Fibroblast of the aortic adventitia (primary cell): ENCODE results near the gene LIFR. TPM values are rescaled to one million over a fixed set of nuclear protein-coding genes. Genes with fewer than 3 reads are reported as not detected.
"Not testable (repeated sequence)": the region's sequence is repeated elsewhere in the genome, so short reads cannot be mapped to it uniquely, and the experiment has no call there.

Experiments used
- DNase-seq: peaks from one replicate; pipeline ENCODE4 v3.0.0-alpha.2; 2010; ENCODE audit warnings: low read depth
- H3K4me3 ChIP-seq: 2 replicates; pipeline ENCODE4 v1.5.1; 2011; ENCODE audit warnings: low read depth, mild to moderate bottlenecking, control low read depth, low read length, moderate library complexity
- total RNA-seq: library from RNA; depleted of rRNA; stranded (reverse); fragments of >200 nt; gene quantifications from 2 replicates; pipeline ENCODE4 v1.2.3, GENCODE V29; 2012; ENCODE audit warnings: low replicate concordance
- TF ChIP-seq, protein P1 (sequence below): IDR thresholded peaks from 2 replicates; pipeline ENCODE4 v1.5.1; 2011; ENCODE audit warnings: mild to moderate bottlenecking, low read length, control low read depth, inconsistent platforms; ENCODE audit not compliant: insufficient read depth

The LIFR gene
- total RNA-seq, 1 donor = 45.0 TPM

DNA sequence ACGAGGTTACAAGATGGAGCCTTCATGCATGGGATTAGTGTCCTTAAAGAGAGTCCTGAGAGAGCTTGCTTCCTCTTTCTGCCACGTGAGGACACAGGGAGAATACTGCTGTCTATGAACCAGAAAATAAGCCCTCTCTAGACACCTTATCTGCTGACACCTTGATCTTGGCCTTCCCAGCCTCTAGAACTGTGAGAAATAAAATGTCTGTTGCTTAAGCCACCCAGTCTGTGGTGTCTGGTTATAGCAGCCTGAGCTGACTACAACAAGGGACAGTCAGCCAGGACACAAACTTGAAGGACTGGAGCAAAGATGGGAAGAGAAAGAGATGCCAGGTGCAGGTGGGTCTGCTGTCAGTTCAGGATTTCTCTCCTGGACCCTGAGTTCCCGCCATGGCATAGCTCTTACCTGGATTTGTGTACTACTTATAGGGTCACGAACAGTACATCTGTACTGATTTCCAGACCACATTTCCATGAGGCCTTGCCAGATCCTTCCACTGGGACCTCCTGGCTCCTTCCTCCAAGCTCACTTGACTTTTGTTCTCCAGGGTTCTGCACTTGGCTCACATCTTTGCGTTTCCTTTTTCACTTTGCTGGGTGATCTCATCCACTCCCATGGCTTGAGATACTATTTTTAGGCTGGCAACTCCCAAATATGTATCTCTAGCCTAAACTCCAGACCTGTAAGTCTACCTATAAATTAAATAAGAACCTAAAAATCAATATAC is 44.9 kb upstream of the LIFR start:
- DNase-seq = peak; percentile 68
- H3K4me3 ChIP-seq = no peak overlapping the region
- TF ChIP-seq, protein P1, sequence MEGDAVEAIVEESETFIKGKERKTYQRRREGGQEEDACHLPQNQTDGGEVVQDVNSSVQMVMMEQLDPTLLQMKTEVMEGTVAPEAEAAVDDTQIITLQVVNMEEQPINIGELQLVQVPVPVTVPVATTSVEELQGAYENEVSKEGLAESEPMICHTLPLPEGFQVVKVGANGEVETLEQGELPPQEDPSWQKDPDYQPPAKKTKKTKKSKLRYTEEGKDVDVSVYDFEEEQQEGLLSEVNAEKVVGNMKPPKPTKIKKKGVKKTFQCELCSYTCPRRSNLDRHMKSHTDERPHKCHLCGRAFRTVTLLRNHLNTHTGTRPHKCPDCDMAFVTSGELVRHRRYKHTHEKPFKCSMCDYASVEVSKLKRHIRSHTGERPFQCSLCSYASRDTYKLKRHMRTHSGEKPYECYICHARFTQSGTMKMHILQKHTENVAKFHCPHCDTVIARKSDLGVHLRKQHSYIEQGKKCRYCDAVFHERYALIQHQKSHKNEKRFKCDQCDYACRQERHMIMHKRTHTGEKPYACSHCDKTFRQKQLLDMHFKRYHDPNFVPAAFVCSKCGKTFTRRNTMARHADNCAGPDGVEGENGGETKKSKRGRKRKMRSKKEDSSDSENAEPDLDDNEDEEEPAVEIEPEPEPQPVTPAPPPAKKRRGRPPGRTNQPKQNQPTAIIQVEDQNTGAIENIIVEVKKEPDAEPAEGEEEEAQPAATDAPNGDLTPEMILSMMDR = no peak

DNA sequence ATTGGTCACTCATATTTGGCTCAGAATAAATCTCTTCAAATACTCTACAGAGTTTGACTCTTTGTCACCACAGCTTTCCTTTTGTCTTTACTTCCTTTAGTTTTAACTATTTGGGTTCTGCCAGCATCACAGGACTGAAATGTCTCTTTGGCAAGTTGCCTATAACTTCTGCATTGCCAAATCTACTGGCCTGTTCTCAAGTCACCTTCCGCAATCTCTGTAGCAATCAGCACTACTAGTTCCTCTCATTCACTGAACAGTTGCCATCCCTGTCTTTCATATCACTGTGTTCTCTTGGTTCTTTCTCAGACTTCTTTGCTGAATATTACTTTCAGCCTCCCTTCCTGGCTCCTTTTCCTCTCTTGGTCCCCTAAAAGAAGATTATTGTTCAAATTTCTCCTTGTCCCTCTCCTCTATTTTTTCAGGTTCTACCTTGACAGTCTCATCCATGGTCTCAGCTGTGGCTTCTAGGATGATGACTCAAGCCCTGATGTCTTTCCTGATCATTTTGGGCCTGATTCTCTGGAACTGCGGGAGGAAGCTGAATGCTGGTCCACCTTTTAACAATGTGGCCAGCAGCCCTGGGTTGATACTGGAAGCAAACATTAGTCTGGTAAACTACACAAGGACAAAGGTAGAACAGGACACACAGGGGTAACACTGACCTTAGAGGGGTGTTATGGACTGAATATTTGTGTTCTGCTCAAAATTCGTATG is 44.0 kb upstream of the LIFR start:
- TF ChIP-seq, protein P1 = no peak
- DNase-seq = peak; percentile 46
- no peak overlapping the region for H3K4me3 ChIP-seq

DNA sequence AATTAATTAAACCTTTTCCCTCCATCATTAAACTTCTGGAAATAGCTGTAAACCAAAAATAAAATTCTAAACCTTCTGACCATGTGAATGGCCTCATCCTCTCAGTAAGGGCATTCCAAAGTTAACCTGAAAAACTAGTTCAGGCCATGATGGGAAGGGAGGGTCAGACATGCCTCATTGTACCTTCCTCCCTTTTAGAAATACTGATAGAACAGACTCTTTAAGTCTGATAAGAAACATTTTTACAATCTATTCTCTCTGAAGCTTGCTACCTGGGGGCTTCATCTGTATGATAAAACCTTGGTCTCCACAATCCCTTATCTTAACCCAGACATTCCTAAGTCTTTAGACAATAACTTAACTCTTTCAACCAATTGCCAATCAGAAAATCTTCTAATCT is 43.3 kb upstream of the LIFR start:
- H3K4me3 ChIP-seq, DNase-seq: not testable (repeated sequence)

DNA sequence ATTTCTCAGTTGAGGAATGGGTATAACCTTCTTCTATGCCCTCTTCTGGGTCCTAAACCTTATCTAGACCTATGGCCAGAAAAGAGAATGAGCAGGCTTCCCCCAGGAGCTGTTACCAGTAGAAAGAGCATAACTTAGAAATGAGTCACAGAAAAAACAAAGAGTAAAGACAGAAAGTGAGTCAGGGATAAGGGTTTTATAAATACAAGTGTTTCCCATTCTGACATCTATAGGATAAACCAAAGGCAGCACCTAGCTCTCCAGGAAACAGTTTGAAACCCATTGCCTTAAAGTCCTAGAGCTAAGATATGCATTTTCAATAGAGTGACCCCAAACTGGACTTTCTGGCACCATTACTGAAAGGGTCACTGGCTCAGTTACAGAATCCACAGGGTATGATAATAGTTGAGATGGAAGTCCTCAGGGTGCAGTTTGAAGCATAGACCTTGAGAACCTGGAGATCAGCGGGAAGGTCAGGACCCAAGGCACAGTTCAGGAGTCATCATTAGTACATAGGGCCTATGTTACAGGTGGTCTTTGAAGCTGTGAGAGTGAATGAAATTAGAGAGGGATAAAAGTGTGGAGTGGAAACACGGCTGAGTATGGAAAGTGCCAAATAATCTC is 42.7 kb upstream of the LIFR start:
- TF ChIP-seq, protein P1 = no peak

DNA sequence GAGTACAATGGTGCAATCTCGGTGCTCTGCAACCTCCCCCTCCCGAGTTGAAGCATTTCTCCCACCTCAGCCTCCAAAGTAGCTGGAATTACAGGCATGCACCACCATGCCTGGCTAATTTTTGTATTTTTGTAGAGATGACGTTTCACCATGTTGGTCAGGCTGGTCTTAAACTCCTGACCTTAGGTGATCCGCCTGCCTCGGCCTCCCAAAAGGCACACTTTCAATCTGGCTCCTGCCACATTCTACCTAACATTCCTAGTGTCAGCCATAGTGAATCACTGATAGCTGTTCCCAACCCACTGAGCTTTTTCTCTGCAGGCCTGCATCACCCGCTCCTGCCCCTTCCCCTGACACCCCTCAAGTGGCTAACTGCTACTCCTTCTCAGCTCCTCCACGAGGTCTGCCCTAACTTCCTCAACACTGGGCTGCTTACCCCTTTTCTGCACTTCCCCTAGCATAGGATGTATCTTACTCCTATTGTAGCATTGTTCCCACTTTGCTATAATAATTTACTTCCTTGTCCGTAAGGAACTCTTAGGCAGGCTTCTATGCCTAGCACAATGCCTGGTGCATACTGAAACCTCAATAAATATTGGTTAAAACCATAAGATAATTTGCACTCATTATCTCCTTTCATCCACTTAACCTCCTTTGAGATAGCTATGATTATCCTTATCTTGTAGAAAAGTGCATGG is 42.0 kb upstream of the LIFR start:
- TF ChIP-seq, protein P1 = no peak
- no peak overlapping the region for H3K4me3 ChIP-seq
- no peak for DNase-seq

More for the DNA sequence above, 42.7 kb upstream of the LIFR start:
- peak; percentile 80 for DNase-seq
- H3K4me3 ChIP-seq = no peak overlapping the region

DNA sequence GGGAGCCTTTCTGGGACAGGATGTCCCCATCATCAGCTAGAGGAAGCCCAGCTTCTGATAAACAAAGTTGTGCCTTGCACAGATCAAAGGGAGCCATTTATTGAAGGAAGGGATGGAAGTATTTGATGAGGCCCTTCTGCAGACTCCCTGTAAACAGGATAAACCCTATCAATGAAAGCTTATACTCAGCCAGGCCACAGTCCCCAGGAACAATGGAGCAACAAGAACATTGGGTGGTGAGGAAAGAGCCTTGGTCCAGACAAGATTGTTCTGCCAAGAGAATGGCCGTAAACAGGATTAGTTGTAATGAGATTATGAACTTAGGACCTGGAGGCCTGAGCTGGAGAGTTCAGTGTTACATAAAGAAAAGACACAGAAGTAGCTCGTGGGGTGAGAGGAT is 40.5 kb upstream of the LIFR start:
- no peak overlapping the region for H3K4me3 ChIP-seq

More for the DNA sequence above, 40.5 kb upstream of the LIFR start:
- TF ChIP-seq, protein P1 = no peak
- DNase-seq = no peak
